ENCODE measurements around the gene ANAPC5. TPM values are rescaled to one million over a fixed set of nuclear protein-coding genes. Genes with fewer than 3 reads are reported as not detected.
"Not testable (repeated sequence)": the region's sequence is repeated elsewhere in the genome, so short reads cannot be mapped to it uniquely, and the experiment has no call there.

The ANAPC5 gene
- total RNA-seq, 4 donors from 2014 or later, result 54.4 to 116 (median 88.8) TPM

DNA sequence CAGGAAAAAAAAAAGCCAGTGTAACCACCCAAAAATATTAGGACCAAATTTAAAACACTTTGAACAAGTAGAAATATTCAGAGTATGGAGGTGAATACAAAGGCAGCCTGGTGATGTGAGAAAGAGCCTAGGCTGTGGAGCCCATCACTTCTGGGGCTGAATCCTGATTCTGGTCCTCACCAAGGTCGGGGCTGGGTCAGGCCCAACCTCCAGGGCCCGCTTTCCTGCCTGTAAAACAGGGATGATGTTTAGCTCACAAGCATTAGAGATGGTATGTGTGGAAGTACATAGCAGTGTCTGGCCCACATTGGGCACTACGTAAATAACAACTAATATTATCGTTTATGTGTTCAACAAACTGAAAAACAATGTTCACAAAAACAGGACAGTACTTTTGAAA is 47.9 kb downstream of the ANAPC5 start:
- no peak for TF ChIP-seq POLR2A (IDR thresholded peaks at IDR 0.05)
- no peak for TF ChIP-seq CTCF (IDR thresholded peaks at IDR 0.05)
- DNase-seq, result no peak
- intact Hi-C loops (cut with DNase I), result no loop called here
- Histone ChIP-seq H3K4me1 (no peaks in the 10 kb centered on the region), H3K4me3 (no peak overlapping the region), H3K27me3 (no peaks in the 10 kb centered on the region), H3K27ac (no peak overlapping the region), H3K36me3 (peaks cover 0 to 25% (median 10%) of the 10 kb centered on the region in 3 donors), H3K9me3 (no peaks in the 10 kb centered on the region)
- WGBS, 2 donors, result 89 to 100% methylated on average over 4 of the region's 4 CpGs

- WGBS, 2 donors, result 56 to 60% methylated on average over 4 of the region's 4 CpGs
- no peak for TF ChIP-seq CTCF (IDR thresholded peaks at IDR 0.05)
- TF ChIP-seq POLR2A (IDR thresholded peaks at IDR 0.05), result no peak
- Histone ChIP-seq H3K4me3 (no peak overlapping the region), H3K9me3 (no peaks in the 10 kb centered on the region), H3K27ac (no peak overlapping the region), H3K36me3 (peaks cover 0 to 1% (median 0%) of the 10 kb centered on the region in 3 donors), H3K27me3 (no peaks in the 10 kb centered on the region), H3K4me1 (peaks cover 0 to 15% (median 9%) of the 10 kb centered on the region in 3 donors)
- intact Hi-C loops (cut with DNase I), result no loop called here
- DNase-seq, result no peak
Observed at GRCh38 chr12:121301876-121302275, 50.3 kb downstream of the ANAPC5 start.

DNA sequence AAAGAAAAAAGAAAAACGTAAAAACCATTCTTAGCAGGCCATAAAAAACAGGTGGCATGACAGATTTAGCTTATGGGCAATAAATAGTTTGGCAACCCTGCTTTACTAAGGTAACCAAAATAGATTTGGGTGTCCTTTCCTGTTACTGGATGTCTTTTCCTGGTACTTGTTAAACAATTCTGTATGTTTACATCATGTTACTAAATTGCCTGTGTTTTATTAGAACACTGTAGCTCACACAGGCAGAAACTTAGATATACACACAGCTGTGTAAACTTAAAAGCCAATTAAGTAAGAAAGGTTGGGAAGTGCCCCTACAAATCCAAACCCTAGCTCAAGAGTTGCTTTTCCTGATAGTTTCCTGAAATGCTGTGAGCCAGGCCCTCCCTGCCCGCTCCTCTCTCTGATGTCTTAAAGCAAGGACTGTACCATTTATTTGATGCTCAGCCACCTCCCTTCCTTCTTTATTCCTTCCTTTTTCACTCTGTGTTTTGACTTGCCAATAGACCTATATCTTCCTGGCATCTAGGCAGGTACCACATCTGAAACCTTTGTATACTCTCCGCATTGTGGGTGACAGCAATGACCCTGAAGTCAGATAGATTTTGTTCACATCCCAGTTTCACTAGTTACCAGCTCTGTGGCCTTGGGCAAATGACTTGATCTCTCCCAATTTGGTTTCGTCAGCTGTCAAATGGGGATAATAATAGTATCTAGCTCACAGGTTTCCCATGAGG is 52.0 kb downstream of the ANAPC5 start:
- WGBS, 2 donors, result 70 to 78% methylated on average over 4 of the region's 4 CpGs
- no peaks in the 10 kb centered on the region for H3K27me3 ChIP-seq
- no peak overlapping the region for H3K27ac ChIP-seq
- intact Hi-C loops (cut with DNase I), result no loop called here
- H3K36me3 ChIP-seq, result no peaks in the 10 kb centered on the region
- peaks cover 6 to 25% (median 13%) of the 10 kb centered on the region in 3 donors for H3K4me1 ChIP-seq
- TF ChIP-seq POLR2A (IDR thresholded peaks at IDR 0.05) (no peak), CTCF (IDR thresholded peaks at IDR 0.05) (no peak)
- H3K9me3 ChIP-seq, result no peaks in the 10 kb centered on the region
- no peak overlapping the region for H3K4me3 ChIP-seq
- no peak for DNase-seq

- intact Hi-C loops (cut with DNase I), result no loop called here
- Histone ChIP-seq H3K9me3 (no peaks in the 10 kb centered on the region), H3K36me3 (no peaks in the 10 kb centered on the region), H3K4me3 (no peak overlapping the region), H3K27ac (no peak overlapping the region), H3K27me3 (no peaks in the 10 kb centered on the region), H3K4me1 (peaks cover 10 to 31% (median 19%) of the 10 kb centered on the region in 3 donors)
- WGBS, 2 donors, result 91 to 95% methylated on average over 4 of the region's 4 CpGs
- TF ChIP-seq POLR2A (IDR thresholded peaks at IDR 0.05), result no peak
- no peak for TF ChIP-seq CTCF (IDR thresholded peaks at IDR 0.05)
- no peak for DNase-seq
Observed at GRCh38 chr12:121299662-121300061, 52.5 kb downstream of the ANAPC5 start.

DNA sequence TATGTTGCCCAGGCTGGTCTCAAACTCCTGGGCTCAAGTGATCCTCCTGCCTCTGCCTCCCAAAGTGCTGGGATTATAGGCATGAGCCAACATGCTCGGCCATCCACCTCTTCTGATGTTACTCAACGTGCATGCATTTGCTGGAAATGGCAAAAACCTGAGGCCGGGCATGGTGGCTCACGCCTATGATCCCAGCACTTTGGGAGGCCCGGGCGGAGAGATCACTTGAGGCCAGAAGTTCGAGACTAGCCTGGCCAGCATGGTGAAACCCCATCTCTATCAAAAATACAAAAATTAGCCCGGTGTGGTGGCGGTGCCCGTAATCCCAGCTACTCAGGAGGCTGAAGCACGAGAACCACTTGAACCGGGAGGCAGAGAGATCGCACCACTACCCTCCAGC is 53.8 kb downstream of the ANAPC5 start:
- intact Hi-C loops (cut with DNase I), result not testable (repeated sequence)
- WGBS, 2 donors, result 18% methylated on average over 2 of the region's 13 CpGs; no CpG with 5 or more reads in 1 of the 2 donors

More for the DNA sequence above, 53.8 kb downstream of the ANAPC5 start:
- DNase-seq, H3K4me3 ChIP-seq, H3K9me3 ChIP-seq, H3K27ac ChIP-seq, H3K27me3 ChIP-seq, H3K36me3 ChIP-seq: not testable (repeated sequence)
- H3K4me1 ChIP-seq, result peaks cover 10 to 43% (median 21%) of the 10 kb centered on the region in 3 donors

Measured in esophagus squamous epithelium (tissue), 5 donors.